H1 (cell line): ENCODE measurements around the gene ZBTB7B. TPM values are rescaled to one million over a fixed set of nuclear protein-coding genes. Genes with fewer than 3 reads are reported as not detected.

Experiments
- GTF2F1 ChIP-seq: IDR thresholded peaks from 2 replicates; pipeline ENCODE4 v1.6.1; 2012; ENCODE audit warnings: low read depth, low read length, improper control_type of control experiment, borderline replicate concordance
- RAD21 ChIP-seq, 2 experiments: IDR thresholded peaks in 1 of 2; conservative IDR thresholded peaks in 1 of 2; 2 replicates each; pipeline ENCODE4 v1.6.1; 2011; ENCODE audit warnings: low read depth in 2 of 2, low read length in 2 of 2, improper control_type of control experiment in 1 of 2, inconsistent platforms in 1 of 2, mild to moderate bottlenecking in 1 of 2, moderate library complexity in 1 of 2
- SIRT6 ChIP-seq: IDR thresholded peaks from one replicate; pipeline ENCODE4 v1.7.1; 2012; ENCODE audit warnings: low read length, inconsistent platforms
- SP1 ChIP-seq: IDR thresholded peaks from 2 replicates; pipeline ENCODE4 v1.6.1; 2011; ENCODE audit warnings: low read depth, low read length
- TBP ChIP-seq: IDR thresholded peaks from 2 replicates; pipeline ENCODE4 v1.6.1; 2011; ENCODE audit warnings: low read depth, low read length, improper control_type of control experiment
- polyA plus RNA-seq, 7 experiments: library from polyadenylated mRNA; depleted of rRNA in 3 of 7; stranded (reverse) in 5 of 7; unstranded in 2 of 7; fragments of >200 nt in 5 of 7; fragments of 200-250 nt in 2 of 7; gene quantifications; 1 replicate in 5 of 7; 2 replicates in 1 of 7; 4 replicates in 1 of 7; pipeline versions ENCODE4 v1.2.1 to v1.2.3, GENCODE V29; 2011 to 2013; ENCODE audit warnings: missing spikeins in 2 of 7, mixed read lengths in 2 of 7
- total RNA-seq: library from RNA; stranded (reverse); fragmentation: NEBNext Ultra II Directional; extraction: Animal tissue kit (Norgen Biotek cat#: 25700); gene quantifications from 2 replicates; pipeline ENCODE4 v1.2.1, GENCODE V29; 2021

Gene ZBTB7B
- total and polyA plus RNA-seq, 2 of the 8 experiments (the other 6 are each of a cell fraction or from before 2014, with no cell fraction given), result 24.5 to 36.9 TPM

DNA sequence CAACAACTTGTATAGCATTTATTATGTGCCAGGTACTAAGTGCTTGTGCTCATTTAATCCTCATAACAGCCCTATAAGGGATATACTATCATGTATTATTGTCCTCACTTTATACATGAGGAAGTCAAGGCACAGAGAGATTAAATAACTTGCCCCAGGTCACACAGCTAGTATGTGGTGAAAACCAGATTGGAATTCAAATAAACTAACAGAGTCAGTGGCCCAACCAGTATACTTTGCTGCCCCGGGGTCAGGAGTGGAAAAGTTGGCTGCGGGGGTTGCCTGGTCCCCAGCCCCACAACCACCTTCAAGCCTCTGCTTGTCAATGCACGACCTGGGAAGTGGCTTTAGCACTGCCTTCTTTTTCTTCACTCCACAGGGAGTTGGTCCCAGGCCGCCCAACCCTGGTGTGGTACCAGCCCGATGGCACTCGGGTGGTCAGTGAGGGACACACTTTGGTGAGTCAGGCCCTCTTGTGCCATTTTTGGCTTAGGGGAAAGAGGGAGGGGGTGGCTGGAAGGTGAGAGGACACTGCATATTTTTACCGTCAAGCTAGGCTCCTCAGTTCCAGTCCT, 51.0 kb downstream of the ZBTB7B start (continued):
- TF ChIP-seq SIRT6 (no peak), RAD21 (IDR thresholded peaks at IDR 0.05 in 1 of 2, conservative IDR thresholded peaks at IDR 0.05 in 1 of 2; ENCODE audit: low read depth in 2 of 2, low read length in 2 of 2) (no peak), GTF2F1 (no peak), TBP (no peak), SP1 (no peak)
